GM23338 (cell line): ENCODE measurements around the gene MTA3. TPM values are rescaled to one million over a fixed set of nuclear protein-coding genes. Genes with fewer than 3 reads are reported as not detected.

Source experiments
- ATAC-seq: fragments of 200-7000 bp; cut with Tn5 transposase; 3 replicates; pipeline ENCODE4 v1.9.1; 2020
- DNase-seq: peaks from one replicate; pipeline ENCODE4 v3.0.0-alpha.2; 2015; ENCODE audit warnings: low spot score
- H2AFZ ChIP-seq: fragments of 200-600 bp; sonication (generic); 2 replicates; pipeline ENCODE4 v1.8.0; 2016; ENCODE audit warnings: antibody characterized with exemption, mild to moderate bottlenecking, moderate library complexity
- H3F3A ChIP-seq: fragments of 200-600 bp; sonication (generic); replicated peaks from 2 replicates; pipeline ENCODE4 v1.8.0; 2017; ENCODE audit warnings: antibody characterized with exemption, mixed run types, low read depth
- H3K27ac ChIP-seq: fragments of 200-600 bp; sonication (generic); 2 replicates; pipeline ENCODE4 v1.6.1; 2016; ENCODE audit warnings: low read depth
- H3K27me3 ChIP-seq: fragments of 200-600 bp; sonication (generic); 2 replicates; pipeline ENCODE4 v1.8.0; 2016; ENCODE audit warnings: mild to moderate bottlenecking, mixed run types, moderate library complexity; ENCODE audit not compliant: insufficient read depth
- H3K36me3 ChIP-seq: fragments of 200-600 bp; sonication (generic); 2 replicates; pipeline ENCODE4 v1.8.0; 2016; ENCODE audit warnings: mild to moderate bottlenecking; ENCODE audit not compliant: insufficient read depth
- H3K4me1 ChIP-seq: fragments of 200-600 bp; sonication (generic); 2 replicates; pipeline ENCODE4 v1.8.0; 2016; ENCODE audit warnings: mild to moderate bottlenecking, moderate library complexity; ENCODE audit not compliant: insufficient read depth
- H3K4me2 ChIP-seq: fragments of 200-600 bp; sonication (generic); 2 replicates; pipeline ENCODE4 v1.7.1; 2017; ENCODE audit warnings: mixed run types
- H3K4me3 ChIP-seq: fragments of 200-600 bp; sonication (generic); 2 replicates; pipeline ENCODE4 v1.6.1; 2016; ENCODE audit warnings: mixed run types
- H3K79me2 ChIP-seq: fragments of 200-600 bp; sonication (generic); replicated peaks from 2 replicates; pipeline ENCODE4 v1.8.0; 2017; ENCODE audit warnings: mild to moderate bottlenecking; ENCODE audit not compliant: insufficient read depth
- H3K9me2 ChIP-seq: fragments of 200-600 bp; sonication (generic); 2 replicates; pipeline ENCODE4 v1.8.0; 2017; ENCODE audit not compliant: insufficient read depth
- H4K20me1 ChIP-seq: fragments of 200-600 bp; sonication (generic); replicated peaks from 2 replicates; pipeline ENCODE4 v1.8.0; 2017; ENCODE audit warnings: mild to moderate bottlenecking; ENCODE audit not compliant: insufficient read depth
- H3K27ac Mint-ChIP-seq: 2 replicates; pipeline ENCODE4 v1.8.0; 2020; ENCODE audit warnings: inconsistent platforms, mild to moderate bottlenecking, moderate library complexity, mixed read lengths
- H3K27me3 Mint-ChIP-seq: 3 replicates; pipeline ENCODE4 v1.8.0; 2022; ENCODE audit warnings: low read depth, mild to moderate bottlenecking, moderate library complexity, mixed read lengths, inconsistent platforms; ENCODE audit not compliant: insufficient read depth, poor library complexity
- H3K36me3 Mint-ChIP-seq: 3 replicates; pipeline ENCODE4 v1.8.0; 2021; ENCODE audit warnings: low read depth, mild to moderate bottlenecking, inconsistent platforms, moderate library complexity, mixed read lengths
- H3K4me1 Mint-ChIP-seq: 3 replicates; pipeline ENCODE4 v1.8.0; 2020; ENCODE audit warnings: mild to moderate bottlenecking, inconsistent platforms, mixed read lengths
- H3K4me3 Mint-ChIP-seq: 3 replicates; pipeline ENCODE4 v1.8.0; 2021; ENCODE audit warnings: moderate library complexity, mild to moderate bottlenecking, inconsistent platforms, mixed read lengths
- H3K9me3 Mint-ChIP-seq: 3 replicates; pipeline ENCODE4 v1.8.0; 2020; ENCODE audit warnings: moderate library complexity, mild to moderate bottlenecking, inconsistent platforms, mixed read lengths
- CREB1 ChIP-seq: fragments of 250-450 bp; sonication (Bioruptor Pico); IDR thresholded peaks from 2 replicates; pipeline ENCODE4 v1.5.0; 2020; ENCODE audit warnings: low read depth, mild to moderate bottlenecking, moderate library complexity
- EZH2 ChIP-seq: fragments of 200-600 bp; sonication (generic); IDR thresholded peaks from one replicate; pipeline ENCODE4 v1.8.0; 2017; ENCODE audit warnings: antibody characterized with exemption, mild to moderate bottlenecking, low read depth; ENCODE audit not compliant: unreplicated experiment
- EZH2phosphoT487 ChIP-seq: fragments of 200-600 bp; sonication (generic); IDR thresholded peaks from one replicate; pipeline ENCODE4 v1.8.1; 2018; ENCODE audit warnings: antibody characterized with exemption; ENCODE audit not compliant: unreplicated experiment
- JUNB ChIP-seq: IDR thresholded peaks from one replicate; pipeline ENCODE4 v1.6.1; 2016; ENCODE audit warnings: antibody characterized with exemption; ENCODE audit not compliant: unreplicated experiment
- NANOG ChIP-seq: IDR thresholded peaks from 2 replicates; pipeline ENCODE4 v1.6.1; 2016; ENCODE audit warnings: antibody characterized with exemption, borderline replicate concordance
- POLR2AphosphoS5 ChIP-seq: IDR thresholded peaks from 2 replicates; pipeline ENCODE4 v1.6.1; 2016; ENCODE audit warnings: antibody characterized with exemption, low read depth
- STAT1 ChIP-seq: IDR thresholded peaks from one replicate; pipeline ENCODE4 v1.6.1; 2016; ENCODE audit warnings: antibody characterized with exemption; ENCODE audit not compliant: unreplicated experiment
- ZNF114 ChIP-seq: fragments of 250-450 bp; sonication (Bioruptor Pico); IDR thresholded peaks from 2 replicates; pipeline ENCODE4 v1.5.0; 2020; ENCODE audit warnings: mild to moderate bottlenecking, moderate library complexity
- ZNF331 ChIP-seq: fragments of 250-450 bp; sonication (Bioruptor Pico); IDR thresholded peaks from 2 replicates; pipeline ENCODE4 v1.5.0; 2020; ENCODE audit warnings: low read depth, mild to moderate bottlenecking, moderate library complexity
- polyA plus RNA-seq: library from polyadenylated mRNA; unstranded; fragments of >200 nt; fragmentation: Nextera tagmentation; extraction: Ambion mirVana; gene quantifications from 2 replicates; pipeline ENCODE4 v1.2.1, GENCODE V29; 2016
- total RNA-seq: library from RNA; depleted of rRNA; stranded (reverse); fragments of >200 nt; shearing (Covaris generic); gene quantifications from 2 replicates; pipeline ENCODE4 v1.2.3, GENCODE V29; 2014
- TF ChIP-seq, protein P1 (sequence below), 2 experiments: fragments of 200-600 bp in 1 of 2; sonication (generic) in 1 of 2; conservative IDR thresholded peaks; 2 replicates each; pipeline versions ENCODE4 v1.5.1 to v1.6.1; 2016 to 2017; ENCODE audit warnings: antibody characterized with exemption in 2 of 2, low read depth in 2 of 2, mild to moderate bottlenecking in 2 of 2, moderate library complexity in 1 of 2
- TF ChIP-seq, protein P2 (sequence below): IDR thresholded peaks from one replicate; pipeline ENCODE4 v1.6.1; 2018; ENCODE audit warnings: antibody characterized with exemption; ENCODE audit not compliant: unreplicated experiment
- TF ChIP-seq, protein P3 (sequence below): fragments of 250-450 bp; sonication (Bioruptor Pico); IDR thresholded peaks from 2 replicates; pipeline ENCODE4 v1.5.0; 2020; ENCODE audit warnings: mild to moderate bottlenecking, moderate library complexity
- TF ChIP-seq, protein P4 (sequence below): IDR thresholded peaks from 2 replicates; pipeline ENCODE4 v1.6.1; 2016; ENCODE audit warnings: antibody characterized with exemption

The MTA3 gene
- total and polyA plus RNA-seq, 2 experiments from 2014 or later = 162 to 208 TPM

DNA sequence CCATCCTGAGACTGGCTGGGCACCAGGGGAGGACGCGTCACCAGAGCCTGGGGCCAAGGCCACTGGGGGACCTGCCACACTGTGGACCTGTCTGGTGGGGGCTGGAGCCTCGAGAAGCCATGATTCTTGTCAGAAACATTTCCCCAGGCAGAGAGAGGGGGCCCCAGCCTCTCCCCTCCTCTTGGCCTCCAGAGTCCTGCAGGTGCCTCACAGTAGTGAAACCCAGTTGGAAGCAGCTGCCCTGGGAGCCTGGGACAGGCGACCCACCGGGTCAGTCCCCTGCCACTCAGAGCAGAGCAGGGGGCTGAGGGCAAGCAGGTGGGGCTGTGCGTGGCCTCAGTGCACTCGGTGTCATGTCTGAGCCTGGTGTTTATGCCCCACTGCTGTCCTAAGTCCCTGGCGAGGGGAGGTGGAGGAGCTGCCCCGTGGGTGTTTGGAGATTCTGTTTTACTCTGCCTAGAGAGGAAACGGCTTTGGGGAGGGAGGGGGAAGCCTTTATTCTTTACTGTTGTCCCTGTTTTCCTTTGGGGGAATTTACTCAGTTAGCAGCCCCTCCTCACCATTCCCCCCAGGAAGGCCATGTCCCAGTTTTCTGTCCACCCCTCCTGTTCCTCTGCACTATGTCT lies 187.8 kb downstream of the MTA3 start:
- H3K9me2 ChIP-seq = no peaks in the 10 kb centered on the region
- Mint-ChIP-seq H3K27me3 (peaks cover 10% of the 10 kb centered on the region), H3K4me1 (peaks cover 14% of the 10 kb centered on the region), H3K27ac (no peak overlapping the region), H3K9me3 (no peaks in the 10 kb centered on the region), H3K36me3 (no peaks in the 10 kb centered on the region; the same call in 2 of the 3 replicates), H3K4me3 (no peak overlapping the region)
- no peak for TF ChIP-seq ZNF114
- TF ChIP-seq, protein P1, sequence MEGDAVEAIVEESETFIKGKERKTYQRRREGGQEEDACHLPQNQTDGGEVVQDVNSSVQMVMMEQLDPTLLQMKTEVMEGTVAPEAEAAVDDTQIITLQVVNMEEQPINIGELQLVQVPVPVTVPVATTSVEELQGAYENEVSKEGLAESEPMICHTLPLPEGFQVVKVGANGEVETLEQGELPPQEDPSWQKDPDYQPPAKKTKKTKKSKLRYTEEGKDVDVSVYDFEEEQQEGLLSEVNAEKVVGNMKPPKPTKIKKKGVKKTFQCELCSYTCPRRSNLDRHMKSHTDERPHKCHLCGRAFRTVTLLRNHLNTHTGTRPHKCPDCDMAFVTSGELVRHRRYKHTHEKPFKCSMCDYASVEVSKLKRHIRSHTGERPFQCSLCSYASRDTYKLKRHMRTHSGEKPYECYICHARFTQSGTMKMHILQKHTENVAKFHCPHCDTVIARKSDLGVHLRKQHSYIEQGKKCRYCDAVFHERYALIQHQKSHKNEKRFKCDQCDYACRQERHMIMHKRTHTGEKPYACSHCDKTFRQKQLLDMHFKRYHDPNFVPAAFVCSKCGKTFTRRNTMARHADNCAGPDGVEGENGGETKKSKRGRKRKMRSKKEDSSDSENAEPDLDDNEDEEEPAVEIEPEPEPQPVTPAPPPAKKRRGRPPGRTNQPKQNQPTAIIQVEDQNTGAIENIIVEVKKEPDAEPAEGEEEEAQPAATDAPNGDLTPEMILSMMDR (conservative IDR thresholded peaks at IDR 0.05; ENCODE audit: low read depth in 2 of 2) = no peak
- no peak for TF ChIP-seq EZH2
- TF ChIP-seq, protein P2, sequence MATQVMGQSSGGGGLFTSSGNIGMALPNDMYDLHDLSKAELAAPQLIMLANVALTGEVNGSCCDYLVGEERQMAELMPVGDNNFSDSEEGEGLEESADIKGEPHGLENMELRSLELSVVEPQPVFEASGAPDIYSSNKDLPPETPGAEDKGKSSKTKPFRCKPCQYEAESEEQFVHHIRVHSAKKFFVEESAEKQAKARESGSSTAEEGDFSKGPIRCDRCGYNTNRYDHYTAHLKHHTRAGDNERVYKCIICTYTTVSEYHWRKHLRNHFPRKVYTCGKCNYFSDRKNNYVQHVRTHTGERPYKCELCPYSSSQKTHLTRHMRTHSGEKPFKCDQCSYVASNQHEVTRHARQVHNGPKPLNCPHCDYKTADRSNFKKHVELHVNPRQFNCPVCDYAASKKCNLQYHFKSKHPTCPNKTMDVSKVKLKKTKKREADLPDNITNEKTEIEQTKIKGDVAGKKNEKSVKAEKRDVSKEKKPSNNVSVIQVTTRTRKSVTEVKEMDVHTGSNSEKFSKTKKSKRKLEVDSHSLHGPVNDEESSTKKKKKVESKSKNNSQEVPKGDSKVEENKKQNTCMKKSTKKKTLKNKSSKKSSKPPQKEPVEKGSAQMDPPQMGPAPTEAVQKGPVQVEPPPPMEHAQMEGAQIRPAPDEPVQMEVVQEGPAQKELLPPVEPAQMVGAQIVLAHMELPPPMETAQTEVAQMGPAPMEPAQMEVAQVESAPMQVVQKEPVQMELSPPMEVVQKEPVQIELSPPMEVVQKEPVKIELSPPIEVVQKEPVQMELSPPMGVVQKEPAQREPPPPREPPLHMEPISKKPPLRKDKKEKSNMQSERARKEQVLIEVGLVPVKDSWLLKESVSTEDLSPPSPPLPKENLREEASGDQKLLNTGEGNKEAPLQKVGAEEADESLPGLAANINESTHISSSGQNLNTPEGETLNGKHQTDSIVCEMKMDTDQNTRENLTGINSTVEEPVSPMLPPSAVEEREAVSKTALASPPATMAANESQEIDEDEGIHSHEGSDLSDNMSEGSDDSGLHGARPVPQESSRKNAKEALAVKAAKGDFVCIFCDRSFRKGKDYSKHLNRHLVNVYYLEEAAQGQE = no peak
- no peak for TF ChIP-seq POLR2AphosphoS5
- no peak for TF ChIP-seq ZNF331 (CRISPR knock-in tag)
- TF ChIP-seq STAT1 = no peak
- TF ChIP-seq JUNB = no peak
- TF ChIP-seq, protein P3, sequence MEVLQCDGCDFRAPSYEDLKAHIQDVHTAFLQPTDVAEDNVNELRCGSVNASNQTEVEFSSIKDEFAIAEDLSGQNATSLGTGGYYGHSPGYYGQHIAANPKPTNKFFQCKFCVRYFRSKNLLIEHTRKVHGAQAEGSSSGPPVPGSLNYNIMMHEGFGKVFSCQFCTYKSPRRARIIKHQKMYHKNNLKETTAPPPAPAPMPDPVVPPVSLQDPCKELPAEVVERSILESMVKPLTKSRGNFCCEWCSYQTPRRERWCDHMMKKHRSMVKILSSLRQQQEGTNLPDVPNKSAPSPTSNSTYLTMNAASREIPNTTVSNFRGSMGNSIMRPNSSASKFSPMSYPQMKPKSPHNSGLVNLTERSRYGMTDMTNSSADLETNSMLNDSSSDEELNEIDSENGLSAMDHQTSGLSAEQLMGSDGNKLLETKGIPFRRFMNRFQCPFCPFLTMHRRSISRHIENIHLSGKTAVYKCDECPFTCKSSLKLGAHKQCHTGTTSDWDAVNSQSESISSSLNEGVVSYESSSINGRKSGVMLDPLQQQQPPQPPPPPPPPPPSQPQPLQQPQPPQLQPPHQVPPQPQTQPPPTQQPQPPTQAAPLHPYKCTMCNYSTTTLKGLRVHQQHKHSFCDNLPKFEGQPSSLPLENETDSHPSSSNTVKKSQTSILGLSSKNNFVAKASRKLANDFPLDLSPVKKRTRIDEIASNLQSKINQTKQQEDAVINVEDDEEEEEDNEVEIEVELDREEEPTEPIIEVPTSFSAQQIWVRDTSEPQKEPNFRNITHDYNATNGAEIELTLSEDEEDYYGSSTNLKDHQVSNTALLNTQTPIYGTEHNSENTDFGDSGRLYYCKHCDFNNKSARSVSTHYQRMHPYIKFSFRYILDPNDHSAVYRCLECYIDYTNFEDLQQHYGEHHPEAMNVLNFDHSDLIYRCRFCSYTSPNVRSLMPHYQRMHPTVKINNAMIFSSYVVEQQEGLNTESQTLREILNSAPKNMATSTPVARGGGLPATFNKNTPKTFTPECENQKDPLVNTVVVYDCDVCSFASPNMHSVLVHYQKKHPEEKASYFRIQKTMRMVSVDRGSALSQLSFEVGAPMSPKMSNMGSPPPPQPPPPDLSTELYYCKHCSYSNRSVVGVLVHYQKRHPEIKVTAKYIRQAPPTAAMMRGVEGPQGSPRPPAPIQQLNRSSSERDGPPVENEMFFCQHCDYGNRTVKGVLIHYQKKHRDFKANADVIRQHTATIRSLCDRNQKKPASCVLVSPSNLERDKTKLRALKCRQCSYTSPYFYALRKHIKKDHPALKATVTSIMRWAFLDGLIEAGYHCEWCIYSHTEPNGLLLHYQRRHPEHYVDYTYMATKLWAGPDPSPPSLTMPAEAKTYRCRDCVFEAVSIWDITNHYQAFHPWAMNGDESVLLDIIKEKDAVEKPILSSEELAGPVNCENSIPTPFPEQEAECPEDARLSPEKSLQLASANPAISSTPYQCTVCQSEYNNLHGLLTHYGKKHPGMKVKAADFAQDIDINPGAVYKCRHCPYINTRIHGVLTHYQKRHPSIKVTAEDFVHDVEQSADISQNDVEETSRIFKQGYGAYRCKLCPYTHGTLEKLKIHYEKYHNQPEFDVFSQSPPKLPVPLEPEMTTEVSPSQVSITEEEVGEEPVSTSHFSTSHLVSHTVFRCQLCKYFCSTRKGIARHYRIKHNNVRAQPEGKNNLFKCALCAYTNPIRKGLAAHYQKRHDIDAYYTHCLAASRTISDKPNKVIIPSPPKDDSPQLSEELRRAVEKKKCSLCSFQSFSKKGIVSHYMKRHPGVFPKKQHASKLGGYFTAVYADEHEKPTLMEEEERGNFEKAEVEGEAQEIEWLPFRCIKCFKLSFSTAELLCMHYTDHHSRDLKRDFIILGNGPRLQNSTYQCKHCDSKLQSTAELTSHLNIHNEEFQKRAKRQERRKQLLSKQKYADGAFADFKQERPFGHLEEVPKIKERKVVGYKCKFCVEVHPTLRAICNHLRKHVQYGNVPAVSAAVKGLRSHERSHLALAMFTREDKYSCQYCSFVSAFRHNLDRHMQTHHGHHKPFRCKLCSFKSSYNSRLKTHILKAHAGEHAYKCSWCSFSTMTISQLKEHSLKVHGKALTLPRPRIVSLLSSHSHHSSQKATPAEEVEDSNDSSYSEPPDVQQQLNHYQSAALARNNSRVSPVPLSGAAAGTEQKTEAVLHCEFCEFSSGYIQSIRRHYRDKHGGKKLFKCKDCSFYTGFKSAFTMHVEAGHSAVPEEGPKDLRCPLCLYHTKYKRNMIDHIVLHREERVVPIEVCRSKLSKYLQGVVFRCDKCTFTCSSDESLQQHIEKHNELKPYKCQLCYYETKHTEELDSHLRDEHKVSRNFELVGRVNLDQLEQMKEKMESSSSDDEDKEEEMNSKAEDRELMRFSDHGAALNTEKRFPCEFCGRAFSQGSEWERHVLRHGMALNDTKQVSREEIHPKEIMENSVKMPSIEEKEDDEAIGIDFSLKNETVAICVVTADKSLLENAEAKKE (CRISPR knock-in tag) = no peak
- no peak for TF ChIP-seq CREB1
- TF ChIP-seq, protein P4, sequence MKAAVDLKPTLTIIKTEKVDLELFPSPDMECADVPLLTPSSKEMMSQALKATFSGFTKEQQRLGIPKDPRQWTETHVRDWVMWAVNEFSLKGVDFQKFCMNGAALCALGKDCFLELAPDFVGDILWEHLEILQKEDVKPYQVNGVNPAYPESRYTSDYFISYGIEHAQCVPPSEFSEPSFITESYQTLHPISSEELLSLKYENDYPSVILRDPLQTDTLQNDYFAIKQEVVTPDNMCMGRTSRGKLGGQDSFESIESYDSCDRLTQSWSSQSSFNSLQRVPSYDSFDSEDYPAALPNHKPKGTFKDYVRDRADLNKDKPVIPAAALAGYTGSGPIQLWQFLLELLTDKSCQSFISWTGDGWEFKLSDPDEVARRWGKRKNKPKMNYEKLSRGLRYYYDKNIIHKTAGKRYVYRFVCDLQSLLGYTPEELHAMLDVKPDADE = no peak
- TF ChIP-seq EZH2phosphoT487 = no peak
- TF ChIP-seq NANOG = no peak
- peak; percentile 20; the same call in 2 of the 3 replicates for ATAC-seq
- peaks cover 5% of the 10 kb centered on the region; the same call in 1 of the 2 replicates for H4K20me1 ChIP-seq
- H3K27me3 ChIP-seq = no peaks in the 10 kb centered on the region
- H3K4me1 ChIP-seq = 0 out of 2 replicates have a peak, but pooled peaks cover 6% of the 10 kb centered on the region
- H3K4me2 ChIP-seq = no peak overlapping the region
- H2AFZ ChIP-seq = no peak overlapping the region
- H3K4me3 ChIP-seq = no peak overlapping the region
- H3K79me2 ChIP-seq = no peaks in the 10 kb centered on the region
- DNase-seq = no peak
- no peak overlapping the region for H3K27ac ChIP-seq
- H3K36me3 ChIP-seq = no peaks in the 10 kb centered on the region
- no peaks in the 10 kb centered on the region for H3F3A ChIP-seq
